Aorta (tissue), 5 donors: Measurements from ENCODE around the gene MPDU1. TPM values are rescaled to one million over a fixed set of nuclear protein-coding genes. Genes with fewer than 3 reads are reported as not detected.
"Not testable (repeated sequence)": the region's sequence is repeated elsewhere in the genome, so short reads cannot be mapped to it uniquely, and the experiment has no call there.

Source experiments
- ATAC-seq: fragments of 200-7000 bp; cut with Tn5 transposase; one replicate; pipeline ENCODE4 v1.9.1; 2022; ENCODE audit warnings: moderate library complexity; ENCODE audit not compliant: low FRiP score
- DNase-seq, 2 donors: peaks; one replicate each; pipeline ENCODE4 v3.0.0-alpha.2; 2020
- H3K27ac ChIP-seq, 2 donors: one replicate each; pipeline ENCODE4 v1.5.1; 2013; ENCODE audit warnings: low read length in 2 of 2, mild to moderate bottlenecking in 2 of 2, moderate library complexity in 2 of 2, control low read depth in 1 of 2, inconsistent platforms in 1 of 2, low read depth in 1 of 2
- H3K27me3 ChIP-seq, 2 donors: one replicate each; pipeline ENCODE4 v1.6.1; 2013; ENCODE audit warnings: control low read depth in 1 of 2, low read length in 1 of 2, mild to moderate bottlenecking in 1 of 2, moderate library complexity in 1 of 2; ENCODE audit not compliant: insufficient read depth in 2 of 2, control insufficient read depth in 1 of 2
- H3K36me3 ChIP-seq, 2 donors: one replicate each; pipeline ENCODE4 v1.6.1; 2013; ENCODE audit warnings: control low read depth in 1 of 2, low read length in 1 of 2, mild to moderate bottlenecking in 1 of 2; ENCODE audit not compliant: insufficient read depth in 2 of 2, control insufficient read depth in 1 of 2
- H3K4me1 ChIP-seq, 2 donors: one replicate each; pipeline ENCODE4 v1.6.1; 2013; ENCODE audit warnings: low read length in 2 of 2, control low read depth in 1 of 2, mild to moderate bottlenecking in 1 of 2, moderate library complexity in 1 of 2; ENCODE audit not compliant: insufficient read depth in 2 of 2, control insufficient read depth in 1 of 2
- H3K4me3 ChIP-seq, 2 donors: one replicate each; pipeline ENCODE4 v1.5.1; 2013; ENCODE audit warnings: low read length in 2 of 2, control low read depth in 1 of 2, mild to moderate bottlenecking in 1 of 2
- H3K9me3 ChIP-seq: one replicate; pipeline ENCODE4 v1.6.1; 2013; ENCODE audit warnings: mild to moderate bottlenecking, low read length; ENCODE audit not compliant: control insufficient read depth
- WGBS, 2 donors: extraction: QIAGEN DNeasy Blood & Tissue Kit; methylation state at CpG; one replicate each; pipeline ENCODE4 v1.1.7; 2013; 5-methylcytosine and 5-hydroxymethylcytosine counted together
- intact Hi-C, 2 donors: fragments of 100-400 bp; cut with DNase I; formaldehyde crosslinking; loops; one replicate each; pipeline versions ENCODE4 v1.14.2 to v1.15.0; 2022
- polyA plus RNA-seq, 2 donors: library from polyadenylated mRNA; stranded (reverse); fragments of 200-250 nt; gene quantifications; one replicate each; pipeline ENCODE4 v1.2.3, GENCODE V29; 2013
- total RNA-seq, 2 donors: library from RNA; stranded (reverse); fragmentation: NEBNext Ultra II Directional; extraction: Animal tissue kit (Norgen Biotek cat#: 25700); gene quantifications; one replicate each; pipeline ENCODE4 v1.2.1, GENCODE V29; 2021
- donor health status: healthy with polysubstance abuse.
- donor health status: Bipolar disorder and iron deficiency.
- donor health status: DM: no; HTN: no; CAD: no.
- donor health status: DM: no; HTN: no; CAD: no.
- donor health status: DM: yes; HTN: yes; CAD: no.

The MPDU1 gene
- total and polyA plus RNA-seq, 4 donors, result 12.0 to 24.7 (median 21.1) TPM

- WGBS, 2 donors, result 0 to 1% methylated on average over 58 to 93 of the region's 93 CpGs
- ATAC-seq (peak; percentile 99), DNase-seq (peak; percentile 100)
- H3K27me3 ChIP-seq, result no peaks in the 10 kb centered on the region
- no peaks in the 10 kb centered on the region for H3K9me3 ChIP-seq
- peak within 1 kb of the TSS; percentile 80 to 97 for H3K4me3 ChIP-seq
- no peaks in the 10 kb centered on the region for H3K36me3 ChIP-seq
- intact Hi-C loops, result loop anchor here in 1 of 2 donors (1.0 kb wide), 1 partner anchor 73 kb away; the partner anchor contains the start of gene TP53
- peaks cover 2 to 9% of the 10 kb centered on the region in 2 donors for H3K4me1 ChIP-seq
- peak within 1 kb of the TSS in 1 of 2 donors; percentile 72 for H3K27ac ChIP-seq
These were observed 31.0 kb downstream of the MPDU1 start, which contains the start of gene FXR2 for GRCh38 chr17:7614425-7615264. Gene FXR2, minus strand, starts transcription at chr17:7614897. Its CDS starts 365 bp downstream, at chr17:7614532.

- intact Hi-C loops, result loop anchor here in 1 of 2 donors (1.0 kb wide), 1 partner anchor 72 kb away; the partner anchor contains the start of gene TP53
- ATAC-seq, result no peak
- Histone ChIP-seq H3K9me3 (no peaks in the 10 kb centered on the region), H3K4me1 (peaks cover 2 to 9% of the 10 kb centered on the region in 2 donors), H3K36me3 (no peaks in the 10 kb centered on the region), H3K4me3 (peak overlapping the region in 1 of 2 donors; percentile 11), H3K27ac (peak overlapping the region in 1 of 2 donors; percentile 58), H3K27me3 (no peaks in the 10 kb centered on the region)
- no peak for DNase-seq
- WGBS, 2 donors, result 5 to 6% methylated on average over 28 of the region's 28 CpGs
These were observed 31.7 kb downstream of the MPDU1 start for GRCh38 chr17:7615265-7615747.

- Histone ChIP-seq H3K36me3 (no peaks in the 10 kb centered on the region), H3K27me3 (no peaks in the 10 kb centered on the region), H3K4me3 (no peak overlapping the region), H3K4me1 (no peaks in the 10 kb centered on the region), H3K9me3 (no peaks in the 10 kb centered on the region), H3K27ac (no peak overlapping the region)
- DNase-seq, result no peak
- intact Hi-C loops, result no loop called here
- no peak for ATAC-seq
- WGBS, 2 donors, result 82 to 83% methylated on average over 5 of the region's 5 CpGs
These were observed 35.0 kb downstream of the MPDU1 start for GRCh38 chr17:7618608-7619007.

GRCh38 chr17:7620835-7621234 is 37.2 kb downstream of the MPDU1 start:
- Histone ChIP-seq H3K4me1 (no peaks in the 10 kb centered on the region), H3K27ac (no peak overlapping the region), H3K36me3 (no peaks in the 10 kb centered on the region), H3K4me3 (no peak overlapping the region), H3K27me3 (no peaks in the 10 kb centered on the region), H3K9me3 (no peaks in the 10 kb centered on the region)
- 93 to 94% methylated on average over 8 of the region's 8 CpGs for WGBS, 2 donors
- ATAC-seq, result no peak
- no peak for DNase-seq
- intact Hi-C loops, result no loop called here

GRCh38 chr17:7623661-7624060 is 40.0 kb downstream of the MPDU1 start:
- Histone ChIP-seq H3K4me1 (no peaks in the 10 kb centered on the region), H3K36me3 (no peaks in the 10 kb centered on the region), H3K27ac (no peak overlapping the region), H3K27me3 (no peaks in the 10 kb centered on the region), H3K9me3 (no peaks in the 10 kb centered on the region), H3K4me3 (no peak overlapping the region)
- no peak for DNase-seq
- ATAC-seq, result no peak
- intact Hi-C loops, result no loop called here
- 85% methylated on average over 5 of the region's 5 CpGs for WGBS, 2 donors

- intact Hi-C loops, result loop anchor here (5.0 kb wide), 1 partner anchor 62 kb away; the partner anchor contains the start of genes TP53 (in 2 of the 2) and WRAP53 (in 2 of the 2)
- not testable (repeated sequence) for H3K27me3 ChIP-seq, H3K4me1 ChIP-seq, H3K4me3 ChIP-seq, ATAC-seq, DNase-seq, H3K36me3 ChIP-seq, H3K9me3 ChIP-seq, H3K27ac ChIP-seq
- WGBS, 2 donors, result 96 to 97% methylated on average over 16 of the region's 16 CpGs
These were observed 42.1 kb downstream of the MPDU1 start for GRCh38 chr17:7625749-7626148.

GRCh38 chr17:7626307-7626706 is 42.7 kb downstream of the MPDU1 start:
- intact Hi-C loops, result loop anchor here (5.0 kb wide), 1 partner anchor 61 kb away; the partner anchor contains the start of genes TP53 (in 2 of the 2) and WRAP53 (in 2 of the 2)
- WGBS, 2 donors, result 92 to 93% methylated on average over 7 of the region's 7 CpGs
- Histone ChIP-seq H3K27me3 (no peaks in the 10 kb centered on the region), H3K9me3 (no peaks in the 10 kb centered on the region), H3K27ac (no peak overlapping the region), H3K4me1 (no peaks in the 10 kb centered on the region), H3K36me3 (no peaks in the 10 kb centered on the region), H3K4me3 (no peak overlapping the region)
- DNase-seq, result peak in 1 of 2 donors; percentile 69
- ATAC-seq, result no peak

- 27 to 29% methylated on average over 6 of the region's 6 CpGs for WGBS, 2 donors
- Histone ChIP-seq H3K4me3 (peak overlapping the region; percentile 78 to 93), H3K27ac (peak overlapping the region in 1 of 2 donors; percentile 21), H3K36me3 (no peaks in the 10 kb centered on the region), H3K9me3 (no peaks in the 10 kb centered on the region), H3K27me3 (no peaks in the 10 kb centered on the region), H3K4me1 (no peaks in the 10 kb centered on the region)
- no peak for DNase-seq
- intact Hi-C loops, result loop anchor here (5.0 kb wide), 1 partner anchor 60 kb away; the partner anchor contains the start of genes TP53 (in 2 of the 2) and WRAP53 (in 2 of the 2)
- ATAC-seq, result no peak
These were observed 43.3 kb downstream of the MPDU1 start for GRCh38 chr17:7626956-7627249.
